Measurements from ENCODE around the gene MT1H. TPM values are rescaled to one million over a fixed set of nuclear protein-coding genes. Genes with fewer than 3 reads are reported as not detected.
"Not testable (repeated sequence)": the region's sequence is repeated elsewhere in the genome, so short reads cannot be mapped to it uniquely, and the experiment has no call there.

Gene MT1H
- total RNA-seq, 2 donors from 2014 or later, result 4.9 to 8.8 TPM

DNA sequence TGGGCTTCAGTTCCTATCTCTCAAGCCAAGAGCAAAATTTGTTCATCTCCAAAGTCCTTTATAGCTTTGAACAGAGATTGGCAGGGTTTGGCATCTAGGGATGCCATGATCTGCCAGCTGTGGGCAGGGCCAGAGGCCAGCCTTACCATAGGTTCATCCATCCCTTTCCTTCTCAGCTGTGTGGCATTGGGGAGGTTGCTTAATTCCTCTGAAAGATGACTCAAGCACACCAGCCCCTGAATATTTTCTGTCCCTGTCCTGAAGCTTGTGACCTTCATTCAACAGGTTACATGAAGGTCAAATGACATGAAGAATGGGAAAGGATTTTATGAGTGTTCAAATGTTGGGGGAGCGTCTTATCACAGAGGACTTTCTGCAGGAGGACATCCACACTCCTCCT lies 5.1 kb upstream of the MT1H start:
- intact Hi-C loops (cut with DNase I), result no loop called here
- H3K36me3 ChIP-seq (replicated peaks in 1 of 2; ENCODE audit: insufficient read depth in 1 of 2, low read depth in 2 of 2), result no peaks in the 10 kb centered on the region
- no peaks in the 10 kb centered on the region for H3K27me3 ChIP-seq
- peaks cover 34% of the 10 kb centered on the region for H3K4me1 ChIP-seq
- WGBS, 2 donors, result 80 to 85% methylated on average over 1 of the region's 1 CpG
- no peak overlapping the region for H3K4me3 ChIP-seq
- no peak for TF ChIP-seq POLR2A (IDR thresholded peaks at IDR 0.05)
- TF ChIP-seq, protein P1, sequence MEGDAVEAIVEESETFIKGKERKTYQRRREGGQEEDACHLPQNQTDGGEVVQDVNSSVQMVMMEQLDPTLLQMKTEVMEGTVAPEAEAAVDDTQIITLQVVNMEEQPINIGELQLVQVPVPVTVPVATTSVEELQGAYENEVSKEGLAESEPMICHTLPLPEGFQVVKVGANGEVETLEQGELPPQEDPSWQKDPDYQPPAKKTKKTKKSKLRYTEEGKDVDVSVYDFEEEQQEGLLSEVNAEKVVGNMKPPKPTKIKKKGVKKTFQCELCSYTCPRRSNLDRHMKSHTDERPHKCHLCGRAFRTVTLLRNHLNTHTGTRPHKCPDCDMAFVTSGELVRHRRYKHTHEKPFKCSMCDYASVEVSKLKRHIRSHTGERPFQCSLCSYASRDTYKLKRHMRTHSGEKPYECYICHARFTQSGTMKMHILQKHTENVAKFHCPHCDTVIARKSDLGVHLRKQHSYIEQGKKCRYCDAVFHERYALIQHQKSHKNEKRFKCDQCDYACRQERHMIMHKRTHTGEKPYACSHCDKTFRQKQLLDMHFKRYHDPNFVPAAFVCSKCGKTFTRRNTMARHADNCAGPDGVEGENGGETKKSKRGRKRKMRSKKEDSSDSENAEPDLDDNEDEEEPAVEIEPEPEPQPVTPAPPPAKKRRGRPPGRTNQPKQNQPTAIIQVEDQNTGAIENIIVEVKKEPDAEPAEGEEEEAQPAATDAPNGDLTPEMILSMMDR (IDR thresholded peaks at IDR 0.05), result no peak
- DNase-seq (no peak), ATAC-seq (no peak)
- H3K9me3 ChIP-seq, result no peaks in the 10 kb centered on the region
- no peak overlapping the region for H3K27ac ChIP-seq

DNA sequence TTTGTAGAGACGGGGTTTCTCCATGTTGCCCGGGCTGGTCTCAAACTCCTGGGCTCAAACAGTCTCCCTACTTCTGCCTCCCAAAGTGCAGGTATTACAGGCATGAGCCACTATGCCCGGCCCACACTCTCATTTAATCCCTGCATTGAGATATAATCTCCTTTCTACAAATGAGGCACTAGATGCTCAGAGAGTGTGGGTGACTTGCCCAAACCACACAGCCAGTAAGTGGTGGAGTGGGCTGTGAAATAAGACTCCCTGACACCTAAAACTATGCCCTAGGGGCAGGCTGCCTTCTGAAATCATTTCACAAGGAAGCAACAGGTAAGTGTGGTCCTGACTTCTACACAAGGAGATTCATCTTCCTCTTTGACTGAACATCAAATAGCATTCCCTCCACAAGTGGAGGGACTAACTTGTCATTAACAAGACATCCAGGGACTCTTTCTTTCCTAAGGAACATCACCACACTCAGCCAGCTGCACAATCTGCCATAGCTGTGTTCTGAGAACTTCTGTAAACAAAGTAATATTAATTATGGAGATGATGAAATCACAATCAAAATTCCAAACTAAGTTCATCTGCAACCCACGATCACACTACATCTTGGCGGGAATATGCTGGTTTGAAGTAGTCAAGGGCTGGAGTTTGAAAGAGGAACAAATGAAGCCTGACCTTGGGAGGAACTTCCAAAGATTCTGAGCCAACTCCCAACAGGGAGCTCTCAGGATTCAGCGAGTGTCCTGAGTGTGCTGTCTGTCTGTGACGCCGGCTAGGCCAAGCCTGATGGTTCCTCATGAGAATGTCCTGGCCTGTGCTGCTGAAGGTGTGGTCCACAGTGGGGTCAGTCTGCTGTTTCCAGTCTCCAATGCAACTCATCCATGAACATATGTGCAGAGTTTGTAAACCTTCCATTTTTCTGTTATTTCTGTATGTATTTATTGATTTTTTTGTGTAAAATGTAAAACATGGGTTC lies 4.0 kb upstream of the MT1H start:
- H3K36me3 ChIP-seq (replicated peaks in 1 of 2; ENCODE audit: insufficient read depth in 1 of 2, low read depth in 2 of 2); H3K27me3 ChIP-seq; ATAC-seq; DNase-seq; intact Hi-C loops (cut with DNase I); H3K9me3 ChIP-seq; H3K4me3 ChIP-seq: not testable (repeated sequence)
- peak overlapping the region in 1 of 4 donors; percentile 82 for H3K27ac ChIP-seq
- 37 to 47% methylated on average over 8 of the region's 8 CpGs for WGBS, 2 donors
- peaks cover 41% of the 10 kb centered on the region for H3K4me1 ChIP-seq

DNA sequence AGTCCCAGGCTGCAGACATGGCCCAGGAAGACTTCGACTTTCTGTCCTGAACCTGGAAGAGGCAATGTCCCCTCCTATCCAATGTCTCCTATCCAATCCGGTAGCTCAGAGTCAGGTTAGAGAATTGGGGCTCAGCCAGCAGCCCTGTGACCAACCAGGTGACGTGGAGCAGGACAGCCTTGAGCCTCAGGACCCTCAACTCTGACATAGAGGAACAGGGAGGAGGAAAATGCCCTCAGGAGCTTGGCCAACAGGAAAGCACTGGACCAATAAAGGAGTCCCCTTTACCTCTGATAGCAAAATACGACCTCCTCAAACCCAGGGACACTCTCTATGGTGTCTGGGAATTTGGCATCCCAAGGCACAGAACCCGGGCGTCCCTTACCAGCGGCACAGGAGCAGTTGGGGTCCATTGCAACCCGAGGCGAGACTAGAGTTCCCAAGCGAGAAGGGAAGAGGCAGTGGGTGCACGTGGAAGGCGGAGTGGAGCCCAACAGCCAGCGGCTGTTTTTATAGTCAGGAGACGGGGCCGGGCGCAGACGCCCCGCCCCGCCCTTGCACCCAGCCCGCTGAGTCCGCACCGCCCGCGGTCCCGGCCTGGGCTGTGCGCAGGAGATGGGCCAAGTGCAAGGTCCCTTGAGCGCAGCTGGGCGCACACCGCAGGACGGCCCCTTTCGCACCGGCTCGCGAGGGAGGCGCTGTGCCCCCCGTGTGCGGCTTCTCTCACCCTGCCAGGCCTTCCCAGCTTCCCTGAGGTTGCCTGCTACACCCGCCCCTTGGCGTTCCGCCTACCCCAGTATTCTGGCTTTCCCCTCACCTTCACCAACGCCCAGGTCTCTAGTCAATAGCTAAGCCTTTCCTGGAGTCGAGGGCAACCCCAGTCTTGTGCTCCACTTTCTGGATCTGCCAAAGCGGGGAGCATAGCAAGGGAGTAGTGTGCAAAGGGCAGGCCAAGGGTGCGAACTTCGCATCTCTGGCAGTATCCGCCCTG lies 1.7 kb upstream of the MT1H start, which contains the start of gene MT1G:
TSS of gene MT1G (minus strand) at position 485 of the 991 bp plus-strand sequence. CDS start at position 413, 72 bp downstream.
- Histone ChIP-seq H3K27me3 (no peaks in the 10 kb centered on the region), H3K9me3 (no peaks in the 10 kb centered on the region), H3K4me1 (peaks cover 41% of the 10 kb centered on the region), H3K4me3 (peak within 1 kb of the TSS in 1 of 2 donors; percentile 9), H3K36me3 (replicated peaks in 1 of 2; ENCODE audit: insufficient read depth in 1 of 2, low read depth in 2 of 2) (no peaks in the 10 kb centered on the region), H3K27ac (peak within 1 kb of the TSS; percentile 78 to 91 (median 83))
- peak; percentile 93 for ATAC-seq
- intact Hi-C loops (cut with DNase I), result no loop called here
- peak; percentile 97 to 99 (median 99) for TF ChIP-seq POLR2A (IDR thresholded peaks at IDR 0.05)
- TF ChIP-seq, protein P1 (IDR thresholded peaks at IDR 0.05), result peak in 1 of 7 experiments; percentile 15
- peak; percentile 89 to 93 (median 91) for DNase-seq
- 9 to 12% methylated on average over 21 to 46 of the region's 46 CpGs for WGBS, 2 donors

DNA sequence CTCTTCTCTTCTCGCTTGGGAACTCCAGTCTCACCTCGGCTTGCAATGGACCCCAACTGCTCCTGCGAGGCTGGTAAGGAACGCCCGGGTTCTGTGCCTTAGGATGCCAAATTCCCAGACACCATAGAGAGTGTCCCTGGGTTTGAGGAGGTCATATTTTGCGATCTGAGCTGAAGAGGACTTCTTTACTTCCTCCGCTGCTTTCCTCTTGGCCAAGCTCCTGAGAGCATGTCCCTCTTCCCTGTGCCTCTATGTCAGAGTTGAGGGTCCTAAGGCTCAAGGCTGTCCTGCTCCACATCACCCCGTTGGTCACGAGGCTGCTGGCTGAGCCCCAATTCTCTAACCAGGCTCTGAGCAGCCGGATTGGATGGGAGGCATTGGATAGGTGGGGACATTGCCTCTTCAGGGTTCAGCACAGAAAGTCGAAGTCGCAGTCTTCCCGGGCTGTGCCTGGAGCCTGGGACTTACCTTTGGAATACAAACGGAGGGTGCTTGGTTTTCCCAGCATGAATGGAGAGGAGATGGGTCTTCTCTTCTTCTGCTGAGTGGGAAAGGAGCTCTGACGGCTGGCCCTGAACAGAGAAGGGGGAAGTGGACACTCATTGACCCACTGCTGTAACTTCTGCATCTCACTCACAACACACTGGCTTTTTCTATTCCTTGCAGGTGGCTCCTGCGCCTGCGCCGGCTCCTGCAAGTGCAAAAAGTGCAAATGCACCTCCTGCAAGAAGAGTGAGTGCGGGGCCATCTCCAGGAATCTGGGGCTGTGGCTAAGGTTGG lies 416 bp downstream of the MT1H start:
- no peaks in the 10 kb centered on the region for H3K27me3 ChIP-seq
- H3K4me3 ChIP-seq, result no peak overlapping the region
- 18 to 21% methylated on average over 15 to 19 of the region's 19 CpGs for WGBS, 2 donors
- TF ChIP-seq, protein P1 (IDR thresholded peaks at IDR 0.05), result no peak
- no peak for TF ChIP-seq POLR2A (IDR thresholded peaks at IDR 0.05)
- no peak for DNase-seq
- intact Hi-C loops (cut with DNase I), result no loop called here
- H3K4me1 ChIP-seq, result peaks cover 48% of the 10 kb centered on the region
- no peaks in the 10 kb centered on the region for H3K36me3 ChIP-seq (replicated peaks in 1 of 2; ENCODE audit: insufficient read depth in 1 of 2, low read depth in 2 of 2)
- H3K9me3 ChIP-seq, result no peaks in the 10 kb centered on the region
- no peak for ATAC-seq
- peak overlapping the region in 3 of 4 donors; percentile 82 to 91 (median 84) for H3K27ac ChIP-seq
